GM18858 (cell line): Measurements from ENCODE around the gene EHD4.

Source experiments
- ATAC-seq: cut with Tn5 transposase; IDR thresholded peaks from one replicate; pipeline ENCODE4 v1.9.1; 2021; ENCODE audit not compliant: unreplicated experiment

The EHD4 gene

GRCh38 chr15:41939986-41940385 lies 32.4 kb downstream of the EHD4 start:
- ATAC-seq = no peak

- no peak for ATAC-seq
These were observed 34.8 kb downstream of the EHD4 start for GRCh38 chr15:41937568-41937923.

- no peak for ATAC-seq
These were observed 35.4 kb downstream of the EHD4 start for GRCh38 chr15:41936649-41937567.

- ATAC-seq = no peak
These were observed 36.2 kb downstream of the EHD4 start for GRCh38 chr15:41936155-41936554.

GRCh38 chr15:41935566-41936020 lies 36.8 kb downstream of the EHD4 start:
- ATAC-seq = no peak

- no peak for ATAC-seq
These were observed 37.5 kb downstream of the EHD4 start for GRCh38 chr15:41934843-41935242.

- ATAC-seq = no peak
These were observed 38.6 kb downstream of the EHD4 start for GRCh38 chr15:41933771-41934170.

GRCh38 chr15:41933326-41933725 lies 39.0 kb downstream of the EHD4 start:
- no peak for ATAC-seq

- ATAC-seq = no peak
These were observed 39.7 kb downstream of the EHD4 start for GRCh38 chr15:41932511-41933289.

- ATAC-seq = no peak
These were observed 40.3 kb downstream of the EHD4 start for GRCh38 chr15:41932101-41932500.

- ATAC-seq = no peak
These were observed 41.5 kb downstream of the EHD4 start for GRCh38 chr15:41930867-41931222.

- no peak for ATAC-seq
These were observed 42.0 kb downstream of the EHD4 start for GRCh38 chr15:41930221-41930866.

- ATAC-seq = peak; percentile 47
These were observed 43.4 kb downstream of the EHD4 start for GRCh38 chr15:41928637-41929620.

- no peak for ATAC-seq
These were observed 44.3 kb downstream of the EHD4 start for GRCh38 chr15:41928100-41928499.

GRCh38 chr15:41927536-41927935 lies 44.8 kb downstream of the EHD4 start:
- no peak for ATAC-seq

- ATAC-seq = no peak
These were observed 45.9 kb downstream of the EHD4 start for GRCh38 chr15:41926185-41927056.

- ATAC-seq = no peak
These were observed 47.2 kb downstream of the EHD4 start for GRCh38 chr15:41925086-41925608.

- ATAC-seq = no peak
These were observed 48.9 kb downstream of the EHD4 start for GRCh38 chr15:41923401-41923997.

- no peak for ATAC-seq
These were observed 50.0 kb downstream of the EHD4 start for GRCh38 chr15:41922353-41922752.
